ENCODE data around the gene TAOK2.

The TAOK2 gene

GRCh38 chr16:29995911-29996765, 22.5 kb downstream of the TAOK2 start, which contains the start of gene INO80E (continued):
- TF ChIP-seq PBX3 (CRISPR knock-in tag; IDR thresholded peaks at IDR 0.05) (no peak; the same call in 1 of the 2 replicates), KLF1 (tag by site-specific recombination; IDR thresholded peaks at IDR 0.05) (peak; percentile 93), OSR2 (tag by site-specific recombination; IDR thresholded peaks at IDR 0.05) (peak; percentile 94), ZNF560 (tag by site-specific recombination; IDR thresholded peaks at IDR 0.05; ENCODE audit: borderline replicate concordance) (no peak), YY2 (tag by site-specific recombination; IDR thresholded peaks at IDR 0.05) (peak; percentile 97), ZNF660 (tag by site-specific recombination; IDR thresholded peaks at IDR 0.05) (peak; percentile 89), ZNF274 (IDR thresholded peaks at IDR 0.05; ENCODE audit: low read length) (no peak), ZNF274 (tag by site-specific recombination; IDR thresholded peaks at IDR 0.05; ENCODE audit: borderline replicate concordance) (no peak), ZBTB48 (tag by site-specific recombination; IDR thresholded peaks at IDR 0.05) (no peak), ZBTB7A (tag by site-specific recombination; IDR thresholded peaks at IDR 0.05; ENCODE audit: low read depth) (peak; percentile 25; the same call in 1 of the 2 replicates), ZNF16 (tag by site-specific recombination; IDR thresholded peaks at IDR 0.05; ENCODE audit: low read depth) (0 out of 2 replicates have a peak, but pooled peaks have one; percentile 32), ZSCAN18 (tag by site-specific recombination; IDR thresholded peaks at IDR 0.05) (0 out of 2 replicates have a peak, but pooled peaks have one; percentile 62), ZXDB (tag by site-specific recombination; IDR thresholded peaks at IDR 0.05) (peak; percentile 94), PRDM10 (tag by site-specific recombination; IDR thresholded peaks at IDR 0.05) (peak; percentile 77), TSHZ1 (tag by site-specific recombination; IDR thresholded peaks at IDR 0.05; ENCODE audit: borderline replicate concordance) (no peak), ZBTB44 (tag by site-specific recombination; IDR thresholded peaks at IDR 0.05) (peak; percentile 4; the same call in 1 of the 2 replicates), ZNF639 (tag by site-specific recombination; IDR thresholded peaks at IDR 0.05) (peak; percentile 77; the same call in 1 of the 2 replicates), ZNF473 (tag by site-specific recombination; IDR thresholded peaks at IDR 0.05) (no peak), ZNF792 (tag by site-specific recombination; IDR thresholded peaks at IDR 0.05) (0 out of 2 replicates have a peak, but pooled peaks have one; percentile 41), YY1 (tag by site-specific recombination; IDR thresholded peaks at IDR 0.05) (peak; percentile 95), ZNF335 (tag by site-specific recombination; conservative IDR thresholded peaks at IDR 0.05) (peak; percentile 99), ZBTB8A (tag by site-specific recombination; IDR thresholded peaks at IDR 0.05) (peak; percentile 58), ZNF37A (tag by site-specific recombination; IDR thresholded peaks at IDR 0.05) (no peak), ZNF670 (tag by site-specific recombination; IDR thresholded peaks at IDR 0.05; ENCODE audit: low read depth) (no peak), ZNF610 (tag by site-specific recombination; IDR thresholded peaks at IDR 0.05; ENCODE audit: borderline replicate concordance) (peak; percentile 98), ZSCAN30 (tag by site-specific recombination; IDR thresholded peaks at IDR 0.05) (peak; percentile 81)

Data from HEK293 (cell line).